GM15510 (cell line): Measurements from ENCODE around the gene MEIS3.

Experiments
- POLR2A ChIP-seq: IDR thresholded peaks from 3 replicates; pipeline ENCODE4 v1.6.1; 2011; ENCODE audit warnings: borderline replicate concordance; ENCODE audit not compliant: insufficient read length; ENCODE audit errors: extremely low read depth

Gene MEIS3

DNA sequence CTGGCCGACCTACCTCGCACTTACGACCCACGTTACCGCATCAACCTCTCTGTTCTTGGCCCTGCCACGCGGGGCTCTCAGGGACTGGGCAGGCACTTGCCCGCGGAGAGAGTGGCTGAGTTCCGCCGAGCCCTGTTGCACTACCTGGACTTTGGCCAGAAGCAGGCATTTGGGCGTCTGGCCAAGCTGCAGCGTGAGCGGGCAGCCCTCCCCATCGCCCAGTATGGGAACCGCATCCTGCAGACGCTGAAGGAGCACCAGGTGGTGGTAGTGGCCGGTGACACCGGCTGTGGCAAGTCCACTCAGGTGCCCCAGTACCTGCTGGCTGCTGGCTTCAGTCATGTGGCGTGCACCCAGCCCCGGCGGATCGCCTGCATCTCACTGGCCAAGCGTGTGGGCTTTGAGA lies 66.0 kb downstream of the MEIS3 start:
- no peak for TF ChIP-seq POLR2A
